Fibroblast of skin of left quadriceps (primary cell): ENCODE measurements around the gene TMEM229B.

Experiments used
- DNase-seq, 2 experiments: peaks; one replicate each; pipeline ENCODE4 v3.0.0-alpha.2; 2013; ENCODE audit warnings: low read depth in 2 of 2

TMEM229B gene

GRCh38 chr14:67487937-67488893, at the start of gene TMEM229B:
Gene TMEM229B (minus strand): TSS chr14:67488721. CDS start chr14:67473923, 14,798 bp downstream.
- DNase-seq = no peak

- no peak for DNase-seq
Observed at GRCh38 chr14:67537736-67538135, 49.2 kb upstream of the TMEM229B start.

GRCh38 chr14:67536087-67536486, 47.6 kb upstream of the TMEM229B start:
- no peak for DNase-seq

DNA sequence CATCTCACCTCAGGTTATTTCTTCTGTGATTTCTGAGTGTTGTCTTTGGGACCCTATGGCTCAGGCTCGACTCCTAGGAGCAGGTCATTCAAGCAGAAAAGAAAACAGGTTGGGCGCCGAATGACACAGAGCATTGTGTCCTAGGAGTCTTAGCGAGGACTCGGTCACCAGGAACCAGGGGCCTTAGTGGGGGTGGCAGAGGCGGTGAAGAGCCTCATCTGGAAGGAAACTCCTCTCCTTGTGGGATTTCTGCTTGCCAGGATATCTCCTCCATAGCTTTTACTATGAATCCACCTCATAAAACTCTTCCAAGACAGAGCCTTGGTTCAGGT, 45.2 kb upstream of the TMEM229B start:
- no peak for DNase-seq

DNA sequence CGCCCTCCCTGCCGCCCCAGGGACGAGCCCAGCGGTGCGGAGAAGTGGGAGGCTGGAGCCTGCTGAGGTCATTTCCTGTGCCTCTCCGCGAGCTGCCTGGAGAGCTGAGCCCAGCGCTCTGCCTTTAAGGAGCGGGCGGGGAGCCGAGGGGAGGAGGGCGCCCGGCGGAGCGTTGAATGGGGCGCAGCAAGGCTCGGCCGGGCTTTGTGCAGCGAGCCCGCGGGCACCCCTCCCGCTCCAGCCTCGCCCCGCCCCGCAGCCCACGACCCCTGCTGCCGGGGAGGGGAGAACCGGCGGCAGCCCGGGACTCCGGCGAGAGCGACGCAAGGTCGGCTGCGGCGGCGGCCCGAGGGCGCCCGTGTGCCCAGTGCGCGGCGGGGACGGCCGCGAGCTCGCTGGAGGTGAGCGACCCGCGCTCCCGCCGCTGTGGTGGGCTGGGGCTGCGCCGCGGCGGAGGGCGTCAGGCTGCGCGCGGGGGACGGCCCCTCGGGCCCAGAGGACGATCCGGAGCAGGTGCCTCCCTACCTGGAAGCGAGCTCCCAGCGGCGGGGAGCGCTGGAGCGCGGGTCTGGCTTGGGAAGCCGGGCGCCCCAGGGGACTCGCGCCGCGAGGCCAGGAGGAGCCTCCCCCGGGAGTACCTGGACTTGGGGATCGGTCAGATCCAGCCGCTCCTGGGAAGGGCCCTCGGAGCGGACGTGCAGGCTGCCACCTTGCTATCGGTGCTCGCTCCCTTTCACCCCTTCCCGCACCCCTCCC, 44.7 kb upstream of the TMEM229B start, which contains the start of gene PLEKHH1:
Gene PLEKHH1, plus strand, starts transcription at position 293 of the 756 bp plus-strand sequence. CDS start 8,578 bp downstream, outside the sequence.
- DNase-seq = peak; percentile 23 to 27

DNA sequence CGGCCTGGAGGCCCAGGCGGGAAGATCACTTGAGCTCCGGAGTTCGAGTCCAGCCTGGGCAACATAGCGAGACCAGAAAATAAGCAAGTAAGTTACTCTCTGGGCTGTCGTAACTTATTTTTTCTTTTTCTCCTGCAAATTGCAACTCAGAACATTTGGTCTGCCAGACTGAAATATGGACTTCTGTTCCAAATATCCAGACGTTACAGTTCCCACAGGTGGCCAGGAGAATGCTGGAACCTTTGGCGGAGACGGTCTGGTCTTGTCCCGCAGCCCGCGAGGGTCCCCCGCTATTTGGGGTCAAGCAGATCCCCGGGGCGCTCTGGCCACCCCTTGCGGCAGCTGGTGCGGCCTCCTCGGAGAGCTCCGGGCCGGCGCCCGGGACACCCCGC, 44.1 kb upstream of the TMEM229B start:
- no peak for DNase-seq

DNA sequence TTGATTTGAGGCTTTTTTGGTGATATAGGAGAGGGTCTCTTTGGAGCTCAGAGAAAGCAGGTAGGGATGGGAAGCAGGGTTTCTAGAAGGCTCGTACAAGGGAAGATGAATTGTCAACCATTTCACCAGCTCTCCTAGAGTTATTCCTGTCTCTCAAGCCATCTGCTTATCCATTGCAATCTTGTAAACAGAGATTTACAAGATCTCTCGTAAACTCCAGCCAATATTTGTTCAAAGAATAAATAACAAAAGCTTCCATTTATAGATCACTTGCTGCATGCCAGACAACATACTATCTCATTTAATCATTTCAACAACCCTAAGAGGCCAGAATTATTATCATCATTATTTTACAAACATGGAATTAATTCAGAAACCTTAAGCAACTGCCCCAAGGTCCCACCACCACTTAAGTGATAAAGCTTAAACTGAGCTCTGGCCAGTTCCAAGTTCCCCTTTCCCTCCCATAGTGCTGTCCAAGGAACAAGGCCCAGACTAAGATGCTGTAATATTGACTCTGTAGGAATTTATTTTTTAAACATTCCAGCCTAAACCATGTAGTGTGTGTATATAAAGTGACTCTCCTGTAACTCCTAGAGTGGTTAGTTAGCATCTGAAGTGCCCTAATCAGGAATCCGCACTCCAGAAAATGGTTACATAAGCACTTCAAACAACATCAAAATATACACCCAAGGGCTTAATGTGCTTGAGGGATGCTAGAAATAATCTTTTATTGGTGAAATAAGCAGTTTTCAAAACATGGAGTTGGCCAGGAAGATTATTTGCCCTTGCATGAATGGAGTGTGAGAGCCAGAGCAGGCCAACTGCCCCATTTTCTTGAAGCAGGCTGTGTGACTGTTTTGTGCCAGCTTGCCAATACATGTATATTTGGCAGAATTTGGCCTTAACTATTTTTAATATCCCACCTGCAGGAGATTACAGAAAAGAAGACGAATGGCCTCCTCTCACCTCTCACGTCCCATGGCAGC, 41.7 kb upstream of the TMEM229B start:
- no peak for DNase-seq

DNA sequence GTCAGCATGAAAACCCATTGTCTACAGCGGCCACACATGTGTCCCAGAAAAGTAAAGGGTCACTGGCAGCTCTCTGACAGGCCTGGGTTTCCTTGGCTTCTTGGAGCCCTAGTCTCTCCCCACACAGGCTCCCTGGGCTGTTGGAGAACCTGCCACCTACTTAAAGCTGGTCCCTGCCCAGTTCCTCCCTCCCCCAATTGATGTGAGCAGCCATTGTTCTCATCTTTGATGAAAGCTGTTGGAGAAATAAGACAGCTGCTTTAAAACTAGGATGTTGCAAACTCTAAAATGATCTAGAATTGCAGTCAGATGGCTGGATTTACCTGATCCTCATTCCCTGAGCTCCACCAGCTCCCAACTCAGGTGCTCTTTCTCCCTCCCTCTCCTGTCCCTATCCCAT, 39.8 kb upstream of the TMEM229B start:
- no peak for DNase-seq

- DNase-seq = no peak
Observed at GRCh38 chr14:67527756-67528155, 39.2 kb upstream of the TMEM229B start.

GRCh38 chr14:67526676-67527459, 38.3 kb upstream of the TMEM229B start:
- DNase-seq = peak in 1 of 2 experiments; percentile 7

DNA sequence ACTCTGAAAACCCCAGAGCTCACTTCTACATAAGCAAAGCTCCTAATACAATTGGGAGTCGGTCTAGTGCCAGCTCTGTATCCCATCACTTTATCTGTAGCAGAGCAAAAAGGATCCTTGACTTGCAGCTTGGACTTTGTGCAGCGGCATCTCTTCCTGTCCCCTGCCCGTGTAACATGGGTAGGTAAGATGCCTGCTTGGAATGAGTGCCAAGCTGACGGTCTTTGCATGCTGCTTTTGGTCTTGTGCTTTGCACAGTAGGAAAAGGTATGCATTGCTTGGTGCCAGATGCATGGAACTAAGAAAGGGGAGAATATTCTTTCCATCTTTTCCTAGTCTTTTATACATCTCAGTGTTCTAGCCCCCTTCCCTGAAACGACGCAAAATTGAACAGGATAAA, 37.7 kb upstream of the TMEM229B start:
- no peak for DNase-seq

GRCh38 chr14:67525389-67525788, 36.9 kb upstream of the TMEM229B start:
- DNase-seq = no peak

GRCh38 chr14:67524634-67524963, 36.1 kb upstream of the TMEM229B start:
- no peak for DNase-seq

DNA sequence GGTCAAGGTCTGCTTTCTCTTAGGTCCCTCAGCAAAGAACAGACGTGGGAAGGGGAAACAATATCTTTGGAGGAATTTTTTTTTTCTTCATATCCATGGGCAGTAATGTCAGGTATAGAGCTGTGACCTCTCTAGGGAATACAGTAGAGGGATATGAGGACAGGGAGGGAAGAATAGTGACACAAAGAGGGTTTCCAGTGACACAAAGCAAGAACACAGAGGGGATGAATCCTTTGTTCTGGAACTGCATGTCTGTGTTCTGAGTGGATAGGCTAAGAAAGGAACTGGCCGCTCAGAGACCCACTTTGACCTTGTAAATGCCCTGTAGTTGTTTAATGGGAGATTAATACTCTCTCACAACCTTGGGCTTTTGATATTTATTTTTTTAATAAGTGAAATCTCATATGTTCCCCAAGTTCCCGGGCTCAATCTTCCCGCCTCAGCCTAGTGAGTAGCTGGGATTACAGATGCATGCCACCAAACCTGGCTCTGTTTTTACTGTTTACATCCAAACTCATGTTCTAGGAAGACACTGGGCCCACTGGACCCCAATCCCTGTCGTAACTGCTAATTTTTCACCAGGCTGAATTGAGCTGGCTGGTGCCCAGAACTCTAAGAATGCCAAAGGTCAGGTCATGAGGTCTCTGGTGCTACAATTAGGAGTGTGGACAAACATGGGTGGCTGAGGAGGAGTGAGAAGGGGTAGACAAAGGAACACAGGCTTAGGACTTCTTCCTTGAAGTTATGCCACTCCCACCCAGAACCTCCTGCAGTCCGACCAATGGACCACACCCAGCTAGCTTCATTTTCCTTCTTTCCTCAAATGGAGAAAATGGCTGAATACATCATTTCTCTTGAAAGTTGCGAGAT, 35.5 kb upstream of the TMEM229B start:
- no peak for DNase-seq

DNA sequence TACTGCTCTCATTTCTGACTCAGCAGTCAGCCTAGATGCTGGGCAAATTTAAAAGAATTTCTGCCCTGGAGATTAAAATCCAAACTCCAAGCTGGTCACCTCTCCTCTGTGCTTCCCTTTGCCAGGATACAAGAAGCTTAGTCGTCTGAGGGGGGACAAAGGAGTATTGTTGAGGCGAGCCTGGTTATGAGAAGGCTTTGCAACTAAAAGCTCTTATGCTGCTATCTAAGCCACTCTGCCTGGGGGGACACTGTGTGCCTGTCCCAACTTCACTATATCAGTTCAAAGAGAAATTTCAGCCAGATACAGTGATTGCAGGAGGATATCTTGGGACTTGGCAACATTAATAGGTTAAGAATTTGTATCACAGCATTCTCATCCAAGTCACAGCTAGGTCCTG, 33.7 kb upstream of the TMEM229B start:
- DNase-seq = no peak

DNA sequence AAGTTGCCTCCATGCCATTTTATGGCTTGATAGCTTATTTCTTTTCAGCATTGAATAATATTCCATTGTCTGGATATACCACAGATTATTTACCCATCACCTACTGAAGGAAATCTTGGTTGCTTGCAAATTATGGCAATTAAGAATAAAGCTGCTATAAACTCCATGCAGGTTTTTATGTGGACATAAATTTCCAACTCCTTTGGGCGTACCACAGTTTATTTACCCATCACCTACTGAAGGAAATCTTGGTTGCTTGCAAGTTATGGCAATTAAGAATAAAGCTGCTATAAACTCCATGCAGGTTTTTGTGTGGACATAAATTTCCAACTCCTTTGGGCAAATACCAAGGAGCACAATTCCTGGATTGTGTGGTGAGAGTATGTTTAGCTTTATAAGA, 32.0 kb upstream of the TMEM229B start:
- DNase-seq = no peak

- DNase-seq = no peak
Observed at GRCh38 chr14:67519406-67519805, 30.9 kb upstream of the TMEM229B start.

DNA sequence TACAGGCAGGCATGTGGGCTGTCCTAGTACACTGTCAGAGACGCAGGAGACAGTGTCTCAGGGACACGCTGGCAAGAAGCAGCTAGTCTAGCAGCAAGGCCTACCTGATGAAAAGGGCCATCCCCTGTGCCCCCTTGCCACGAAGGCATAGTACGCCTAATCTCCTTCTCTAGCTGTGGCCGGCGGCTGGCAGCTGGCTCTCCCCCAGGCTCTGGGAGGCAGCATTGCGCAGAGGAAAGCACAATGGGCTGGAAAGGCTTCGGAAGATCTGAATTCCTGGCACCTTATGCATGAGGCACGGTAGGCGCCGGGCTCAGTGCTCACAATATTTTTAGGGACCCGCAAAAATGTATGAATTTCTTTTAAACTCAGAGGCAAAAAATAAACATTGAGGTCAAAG, 28.6 kb upstream of the TMEM229B start:
- no peak for DNase-seq

DNA sequence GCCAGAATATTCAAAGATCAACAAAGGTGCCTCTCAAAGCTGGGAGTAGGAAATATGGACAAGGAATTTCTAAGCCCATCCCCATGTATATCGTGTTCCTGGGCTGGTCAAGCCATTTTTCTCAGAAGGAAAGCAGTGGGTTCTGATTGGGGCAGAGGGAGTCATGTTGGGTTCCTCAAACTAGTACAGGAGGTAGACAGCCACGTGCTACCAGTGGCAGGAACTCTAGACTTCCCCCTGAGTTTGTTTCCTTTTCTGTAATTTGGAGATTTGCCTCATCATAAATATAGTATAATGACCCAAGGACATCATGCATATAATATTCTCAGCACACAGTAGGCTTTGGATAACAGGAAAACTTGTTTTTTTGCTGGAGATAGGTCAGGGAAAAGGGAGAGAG, 28.2 kb upstream of the TMEM229B start:
- DNase-seq = no peak
